ENCODE measurements around the gene RASA2.

GRCh38 chr3:141618938-141619337 lies 132.1 kb downstream of the RASA2 start:
- TF ChIP-seq POLR2AphosphoS5 (IDR thresholded peaks at IDR 0.05) (no peak), CTCF (IDR thresholded peaks at IDR 0.05 in 8 of 11, conservative IDR thresholded peaks at IDR 0.05 in 3 of 11) (no peak), POLR2A (IDR thresholded peaks at IDR 0.05) (no peak)
